Endothelial cell of umbilical vein (primary cell): ENCODE measurements around the gene NCK1. TPM values are rescaled to one million over a fixed set of nuclear protein-coding genes. Genes with fewer than 3 reads are reported as not detected.
A peak's percentile ranks its signal among the peaks of the same experiment; 100 is the strongest.

Source experiments
- BruUV-seq: library from RNA; stranded (reverse); fragments of 400-500 nt; replicated peaks from 2 replicates; lab custom pipeline; 2021; lab: Mats Ljungman, UMichigan
- CTCF ChIA-PET: fragments of 300-600, 350-600 bp; sonication (Branson Sonifier 250); formaldehyde crosslinking; loops from one replicate; lab custom pipeline; 2021; ENCODE audit warnings: antibody characterized with exemption, inconsistent platforms; lab: Charles Lee
- POLR2A ChIA-PET: fragments of 300-600, 350-600 bp; sonication (Branson Sonifier 250); formaldehyde crosslinking; loops from one replicate; lab custom pipeline; 2021; ENCODE audit warnings: antibody characterized with exemption, inconsistent platforms; lab: Charles Lee
- DNase-seq: peaks from one replicate; pipeline ENCODE4 v3.0.0-alpha.2; 2011; ENCODE audit warnings: low read depth, low spot score
- FAIRE-seq: peaks from 2 replicates; lab custom pipeline; 2011; peaks lifted over from hg19 to GRCh38; lab: Jason Lieb, UNC
- H2AFZ ChIP-seq: 2 replicates; pipeline ENCODE4 v1.6.0; 2012; ENCODE audit warnings: low read depth, low read length, control low read depth, inconsistent platforms
- H3K27ac ChIP-seq: 2 replicates; pipeline ENCODE4 v1.5.1; 2011; ENCODE audit warnings: low read depth, mild to moderate bottlenecking, control low read depth, low read length, moderate library complexity; ENCODE audit not compliant: insufficient read depth
- H3K27me3 ChIP-seq, 2 experiments: 2 replicates each; pipeline versions ENCODE4 v1.6.0 to v1.6.1; 2011; ENCODE audit warnings: low read length in 2 of 2, mixed read lengths in 1 of 2; ENCODE audit not compliant: control insufficient read depth in 2 of 2, insufficient read depth in 2 of 2
- H3K36me3 ChIP-seq, 2 experiments: 2 replicates in 1 of 2; 3 replicates in 1 of 2; pipeline ENCODE4 v1.5.1; 2011; ENCODE audit warnings: low read length in 2 of 2, mild to moderate bottlenecking in 1 of 2, moderate library complexity in 1 of 2; ENCODE audit not compliant: control insufficient read depth in 2 of 2, insufficient read depth in 2 of 2; ENCODE audit errors: extremely low read depth in 1 of 2
- H3K4me1 ChIP-seq: 3 replicates; pipeline ENCODE4 v1.5.1; 2011; ENCODE audit warnings: mild to moderate bottlenecking, low read length; ENCODE audit not compliant: control insufficient read depth, insufficient read depth; ENCODE audit errors: extremely low read depth
- H3K4me2 ChIP-seq: 2 replicates; pipeline ENCODE4 v1.6.1; 2011; ENCODE audit warnings: low read length, control low read depth, mixed read lengths; ENCODE audit not compliant: insufficient read depth
- H3K4me3 ChIP-seq, 3 experiments: fragments of 200-600 bp in 1 of 3; sonication (generic), shearing (Covaris generic) in 1 of 3; replicated peaks in 1 of 3; 2 replicates each; pipeline ENCODE4 v1.5.1; 2011 to 2016; ENCODE audit warnings: control low read depth in 3 of 3, low read length in 3 of 3, mild to moderate bottlenecking in 2 of 3, inconsistent platforms in 1 of 3, low read depth in 1 of 3, moderate library complexity in 1 of 3; ENCODE audit not compliant: insufficient read depth in 1 of 3
- H3K79me2 ChIP-seq: 2 replicates; pipeline ENCODE4 v1.6.0; 2012; ENCODE audit warnings: low read length, inconsistent platforms; ENCODE audit not compliant: control insufficient read depth, insufficient read depth
- H3K9ac ChIP-seq: replicated peaks from 2 replicates; pipeline ENCODE3; 2011; ENCODE audit warnings: low read length, control low read depth; ENCODE audit not compliant: insufficient read depth; ENCODE audit errors: extremely low read depth
- H3K9me1 ChIP-seq: replicated peaks from 3 replicates; pipeline ENCODE4 v1.6.0; 2011; ENCODE audit warnings: mild to moderate bottlenecking, low read length; ENCODE audit not compliant: control insufficient read depth, insufficient read depth; ENCODE audit errors: extremely low read depth
- H3K9me3 ChIP-seq: replicated peaks from 2 replicates; pipeline ENCODE4 v1.5.1; 2012; ENCODE audit warnings: low read length, inconsistent platforms; ENCODE audit not compliant: control insufficient read depth, insufficient read depth
- H4K20me1 ChIP-seq: replicated peaks from 2 replicates; pipeline ENCODE3; 2011; ENCODE audit warnings: mild to moderate bottlenecking, low read length; ENCODE audit not compliant: control insufficient read depth, insufficient read depth; ENCODE audit errors: extremely low read depth
- CTCF ChIP-seq, 2 donors: IDR thresholded peaks; 1 replicate in 1 of 2; 2 replicates in 1 of 2; pipeline ENCODE4 v1.5.1; 2011; ENCODE audit warnings: low read length in 2 of 2, mild to moderate bottlenecking in 2 of 2, moderate library complexity in 2 of 2, control low read depth in 1 of 2, inconsistent platforms in 1 of 2, low read depth in 1 of 2; ENCODE audit not compliant: insufficient read depth in 1 of 2; ENCODE audit errors: extremely low read depth in 1 of 2
- EZH2 ChIP-seq: IDR thresholded peaks from 2 replicates; pipeline ENCODE4 v1.6.1; 2012; ENCODE audit warnings: borderline replicate concordance, low read depth, mild to moderate bottlenecking, moderate library complexity, low read length, inconsistent platforms; ENCODE audit not compliant: severe bottlenecking
- FOS ChIP-seq: IDR thresholded peaks from 2 replicates; pipeline ENCODE4 v1.6.1; 2011; ENCODE audit warnings: mild to moderate bottlenecking, low read length, moderate library complexity, borderline replicate concordance; ENCODE audit not compliant: insufficient read depth
- GATA2 ChIP-seq: IDR thresholded peaks from 2 replicates; pipeline ENCODE4 v1.7.0; 2011; ENCODE audit warnings: low read depth, mild to moderate bottlenecking, moderate library complexity, mixed read lengths, low read length; ENCODE audit not compliant: insufficient read length, insufficient read depth
- JUN ChIP-seq: IDR thresholded peaks from 2 replicates; pipeline ENCODE4 v1.6.1; 2011; ENCODE audit warnings: borderline replicate concordance, low read depth; ENCODE audit not compliant: insufficient read length, insufficient read depth
- MAX ChIP-seq: IDR thresholded peaks from 2 replicates; pipeline ENCODE4 v1.6.1; 2011; ENCODE audit not compliant: insufficient read depth, insufficient read length
- MYC ChIP-seq: IDR thresholded peaks from one replicate; pipeline ENCODE4 v1.6.1; 2011; ENCODE audit warnings: mild to moderate bottlenecking, low read depth, low read length
- POLR2A ChIP-seq: IDR thresholded peaks from 2 replicates; pipeline ENCODE4 v1.6.1; 2012; ENCODE audit warnings: low read depth, mild to moderate bottlenecking, control low read depth, low read length
- POLR2AphosphoS5 ChIP-seq: IDR thresholded peaks from 2 replicates; pipeline ENCODE4 v1.6.1; 2012; ENCODE audit warnings: low read depth, mild to moderate bottlenecking, control low read depth, low read length, moderate library complexity; ENCODE audit not compliant: insufficient read depth
- dilution Hi-C: fragments of 300-500 bp; cut with MboI; formaldehyde crosslinking; loops from one replicate; pipeline ENCODE4 v1.15.0; 2019; ENCODE audit warnings: low sequenced_read_pairs; ENCODE audit not compliant: extremely low pct_ligation_motif_present
- intact Hi-C: fragments of 100-400 bp; cut with micrococcal nuclease; formaldehyde crosslinking; loops from one replicate; pipeline ENCODE4 v1.10.0; 2022
- polyA plus RNA-seq, 4 experiments: library from polyadenylated mRNA; depleted of rRNA in 3 of 4; stranded (reverse) in 3 of 4; unstranded in 1 of 4; fragments of >200 nt; gene quantifications; 2 replicates each; pipeline versions ENCODE4 v1.2.1 to v1.2.3, GENCODE V29; 2011 to 2012; ENCODE audit warnings: missing spikeins in 1 of 4
- total RNA-seq: library from RNA; stranded (reverse); gene quantifications from 2 replicates; pipeline ENCODE4 v1.2.3, GENCODE V29; 2021

The NCK1 gene
- total and polyA plus RNA-seq, 2 donors (not counting 3 experiments of a cell fraction or from before 2014, with no cell fraction given) = 19.3 to 52.2 TPM

GRCh38 chr3:136835813-136836510 is 26.0 kb upstream of the NCK1 start:
- FAIRE-seq (no peak), DNase-seq (no peak)
- Histone ChIP-seq H3K79me2 (peaks cover 62% of the 10 kb centered on the region), H3K4me1 (peaks cover 54% of the 10 kb centered on the region), H3K9me3 (no peaks in the 10 kb centered on the region), H3K4me3 (no peak overlapping the region), H3K36me3 (no peaks in the 10 kb centered on the region), H3K4me2 (no peak overlapping the region), H4K20me1 (peaks cover 2% of the 10 kb centered on the region), H2AFZ (no peak overlapping the region), H3K9ac (no peak overlapping the region), H3K27ac (peak overlapping the region; percentile 7), H3K9me1 (no peaks in the 10 kb centered on the region), H3K27me3 (no peaks in the 10 kb centered on the region)
- TF ChIP-seq POLR2AphosphoS5 (no peak), EZH2 (no peak), MYC (no peak), GATA2 (no peak), MAX (no peak), CTCF (IDR thresholded peaks at IDR 0.05; ENCODE audit: extremely low read depth in 1 of 2, insufficient read depth in 1 of 2, low read depth in 1 of 2, low read length in 2 of 2) (no peak), JUN (no peak), POLR2A (no peak), FOS (no peak)
- no TSS peak for BruUV-seq
- CTCF ChIA-PET = interaction anchor here (1.4 to 2.4 kb wide), 2 partner anchors 17 to 23 kb away, joined by 3 to 10 read pairs; partner anchors contain the start of gene SLC35G2
- dilution Hi-C loops (no loop called here), intact Hi-C loops (loop anchor here (5.0 kb wide), 1 partner anchor 639 kb away; the partner anchor contains the start of gene MSL2)
- POLR2A ChIA-PET = no interaction called here
